Measurements from ENCODE around the gene ACTG2. TPM values are rescaled to one million over a fixed set of nuclear protein-coding genes. Genes with fewer than 3 reads are reported as not detected.

The ACTG2 gene
- polyA plus RNA-seq, 3 donors, result not detected

- Histone ChIP-seq H3K36me3 (replicated peaks in 1 of 2; ENCODE audit: control insufficient read depth in 1 of 2, insufficient read depth in 2 of 2, low read length in 2 of 2) (no peaks in the 10 kb centered on the region), H3K4me2 (replicated peaks; ENCODE audit: extremely low read depth, low read length, poor library complexity, severe bottlenecking) (no peak overlapping the region), H3K27me3 (ENCODE audit: control insufficient read depth in 2 of 2, insufficient read depth in 2 of 2, low read length in 2 of 2) (no peaks in the 10 kb centered on the region), H3K79me2 (ENCODE audit: insufficient read depth, low read length) (no peaks in the 10 kb centered on the region), H4K20me1 (ENCODE audit: insufficient read depth, low read length) (no peaks in the 10 kb centered on the region), H3K4me3 (replicated peaks in 1 of 3; ENCODE audit: low read depth in 2 of 3, low read length in 3 of 3) (no peak overlapping the region), H3K4me1 (ENCODE audit: control insufficient read depth in 1 of 2, insufficient read depth in 2 of 2, low read length in 2 of 2) (peaks cover 13 to 14% of the 10 kb centered on the region in 2 donors), H2AFZ (ENCODE audit: insufficient read depth, low read depth, low read length, poor library complexity, severe bottlenecking) (no peak overlapping the region), H3K9me3 (replicated peaks in 1 of 2; ENCODE audit: control insufficient read depth in 1 of 2, insufficient read depth in 1 of 2, low read length in 2 of 2) (no peaks in the 10 kb centered on the region), H3K27ac (ENCODE audit: low read depth in 1 of 2, low read length in 2 of 2) (no peak overlapping the region), H3K9ac (ENCODE audit: insufficient read depth, low read length, poor library complexity, severe bottlenecking) (no peak overlapping the region)
- DNase-seq, result no peak
- Mint-ChIP-seq H3K36me3 (no peaks in the 10 kb centered on the region), H3K27ac (no peak overlapping the region), H3K27me3 (ENCODE audit: low read depth in 3 of 3) (peaks cover 0 to 1% (median 1%) of the 10 kb centered on the region in 3 donors), H3K9me3 (no peaks in the 10 kb centered on the region), H3K4me1 (peaks cover 21% of the 10 kb centered on the region), H3K4me3 (no peak overlapping the region)
- TF ChIP-seq, protein P1, sequence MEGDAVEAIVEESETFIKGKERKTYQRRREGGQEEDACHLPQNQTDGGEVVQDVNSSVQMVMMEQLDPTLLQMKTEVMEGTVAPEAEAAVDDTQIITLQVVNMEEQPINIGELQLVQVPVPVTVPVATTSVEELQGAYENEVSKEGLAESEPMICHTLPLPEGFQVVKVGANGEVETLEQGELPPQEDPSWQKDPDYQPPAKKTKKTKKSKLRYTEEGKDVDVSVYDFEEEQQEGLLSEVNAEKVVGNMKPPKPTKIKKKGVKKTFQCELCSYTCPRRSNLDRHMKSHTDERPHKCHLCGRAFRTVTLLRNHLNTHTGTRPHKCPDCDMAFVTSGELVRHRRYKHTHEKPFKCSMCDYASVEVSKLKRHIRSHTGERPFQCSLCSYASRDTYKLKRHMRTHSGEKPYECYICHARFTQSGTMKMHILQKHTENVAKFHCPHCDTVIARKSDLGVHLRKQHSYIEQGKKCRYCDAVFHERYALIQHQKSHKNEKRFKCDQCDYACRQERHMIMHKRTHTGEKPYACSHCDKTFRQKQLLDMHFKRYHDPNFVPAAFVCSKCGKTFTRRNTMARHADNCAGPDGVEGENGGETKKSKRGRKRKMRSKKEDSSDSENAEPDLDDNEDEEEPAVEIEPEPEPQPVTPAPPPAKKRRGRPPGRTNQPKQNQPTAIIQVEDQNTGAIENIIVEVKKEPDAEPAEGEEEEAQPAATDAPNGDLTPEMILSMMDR (IDR thresholded peaks at IDR 0.05), result no peak
- WGBS (ENCODE audit: insufficient coverage), result no CpG with 5 or more reads among the region's 6 CpGs
- intact Hi-C loops (cut with micrococcal nuclease), result no loop called here
These were observed 18.2 kb downstream of the ACTG2 start for GRCh38 chr2:73910873-73911547.

GRCh38 chr2:73911548-73912208 is 18.9 kb downstream of the ACTG2 start:
- intact Hi-C loops (cut with micrococcal nuclease), result no loop called here
- Mint-ChIP-seq H3K27me3 (ENCODE audit: low read depth in 3 of 3) (peaks cover 0 to 1% (median 1%) of the 10 kb centered on the region in 3 donors), H3K4me3 (no peak overlapping the region)

More at GRCh38 chr2:73911548-73912208, 18.9 kb downstream of the ACTG2 start:
- H3K27me3 ChIP-seq (ENCODE audit: control insufficient read depth in 2 of 2, insufficient read depth in 2 of 2, low read length in 2 of 2), result no peaks in the 10 kb centered on the region
- Mint-ChIP-seq H3K9me3 (no peaks in the 10 kb centered on the region), H3K27ac (no peak overlapping the region), H3K36me3 (no peaks in the 10 kb centered on the region), H3K4me1 (peaks cover 21% of the 10 kb centered on the region)
- DNase-seq, result no peak
- TF ChIP-seq, protein P1 (IDR thresholded peaks at IDR 0.05), result no peak
- 100% methylated on average over 1 of the region's 8 CpGs for WGBS (ENCODE audit: insufficient coverage)
- no peaks in the 10 kb centered on the region for H4K20me1 ChIP-seq (ENCODE audit: insufficient read depth, low read length)
- no peak overlapping the region for H3K27ac ChIP-seq (ENCODE audit: low read depth in 1 of 2, low read length in 2 of 2)
- H3K9ac ChIP-seq (ENCODE audit: insufficient read depth, low read length, poor library complexity, severe bottlenecking), result no peak overlapping the region
- peaks cover 13 to 14% of the 10 kb centered on the region in 2 donors for H3K4me1 ChIP-seq (ENCODE audit: control insufficient read depth in 1 of 2, insufficient read depth in 2 of 2, low read length in 2 of 2)
- no peaks in the 10 kb centered on the region for H3K9me3 ChIP-seq (replicated peaks in 1 of 2; ENCODE audit: control insufficient read depth in 1 of 2, insufficient read depth in 1 of 2, low read length in 2 of 2)
- H2AFZ ChIP-seq (ENCODE audit: insufficient read depth, low read depth, low read length, poor library complexity, severe bottlenecking), result no peak overlapping the region
- H3K4me2 ChIP-seq (replicated peaks; ENCODE audit: extremely low read depth, low read length, poor library complexity, severe bottlenecking), result no peak overlapping the region
- no peaks in the 10 kb centered on the region for H3K79me2 ChIP-seq (ENCODE audit: insufficient read depth, low read length)
- H3K36me3 ChIP-seq (replicated peaks in 1 of 2; ENCODE audit: control insufficient read depth in 1 of 2, insufficient read depth in 2 of 2, low read length in 2 of 2), result no peaks in the 10 kb centered on the region
- no peak overlapping the region for H3K4me3 ChIP-seq (replicated peaks in 1 of 3; ENCODE audit: low read depth in 2 of 3, low read length in 3 of 3)

Data from CD14-positive monocyte (primary cell).